NCI-H2081 (cell line): ENCODE data around the gene RGMB.

Experiments
- DNase-seq, 2 experiments: peaks; one replicate each; lab custom pipeline; 2025; lab: John Stamatoyannopoulos, UW

The RGMB gene

GRCh38 chr5:98785244-98785643 lies 11.8 kb downstream of the RGMB start:
- no peak for DNase-seq

DNA sequence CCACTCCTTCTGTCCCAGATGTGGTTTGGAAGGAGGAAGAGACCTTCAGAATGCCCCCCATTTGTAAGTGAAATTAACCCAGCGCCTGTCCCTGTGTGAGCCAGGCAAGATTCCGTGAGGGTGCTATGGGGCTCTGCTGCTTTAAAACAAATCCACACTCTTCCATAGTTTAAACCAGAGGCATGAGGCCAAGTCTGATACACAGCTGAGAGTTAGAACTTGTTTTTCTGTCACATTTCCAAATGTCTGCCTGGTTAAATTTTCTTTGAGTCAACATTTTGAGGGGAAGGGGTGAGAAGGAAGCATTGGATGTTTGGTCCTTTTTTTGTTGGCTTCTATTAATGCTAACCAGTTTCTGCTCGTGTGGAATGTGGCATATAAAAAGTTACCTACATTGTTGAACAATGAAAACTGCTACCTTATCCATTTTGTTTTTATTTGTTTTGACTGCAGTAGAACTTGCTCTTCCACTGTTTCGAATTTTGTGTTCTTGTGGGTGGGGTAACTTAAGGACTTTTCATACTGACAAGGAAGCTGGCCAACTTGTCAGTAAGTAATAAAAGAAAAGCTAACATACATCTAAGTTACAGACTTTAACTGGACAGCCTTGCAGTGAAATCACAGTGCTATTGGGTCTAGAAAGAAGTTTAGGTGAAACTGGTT lies 12.9 kb downstream of the RGMB start:
- DNase-seq = no peak

- DNase-seq = no peak
Measured at GRCh38 chr5:98787131-98787719, 13.8 kb downstream of the RGMB start.

DNA sequence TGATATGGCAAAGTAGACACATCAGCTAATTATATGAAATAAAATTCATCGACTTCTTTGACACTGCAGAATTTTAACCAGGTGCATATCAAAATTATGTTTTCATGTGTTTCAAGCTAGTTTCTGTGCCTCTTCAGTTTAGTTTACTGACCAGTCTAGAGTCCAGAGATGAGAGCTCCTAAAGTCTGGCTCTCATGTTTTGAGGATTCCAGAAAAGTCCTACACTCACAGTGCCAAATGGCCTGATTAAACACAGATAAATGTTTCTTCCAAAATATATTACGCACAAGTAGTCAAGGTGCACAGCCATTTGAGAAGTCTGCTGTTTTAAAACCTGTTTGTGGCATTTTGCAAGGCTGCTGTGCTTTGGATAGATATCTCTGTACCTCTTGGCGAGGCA lies 15.6 kb downstream of the RGMB start:
- DNase-seq = no peak

- no peak for DNase-seq
Measured at GRCh38 chr5:98791001-98791519, 17.6 kb downstream of the RGMB start.

DNA sequence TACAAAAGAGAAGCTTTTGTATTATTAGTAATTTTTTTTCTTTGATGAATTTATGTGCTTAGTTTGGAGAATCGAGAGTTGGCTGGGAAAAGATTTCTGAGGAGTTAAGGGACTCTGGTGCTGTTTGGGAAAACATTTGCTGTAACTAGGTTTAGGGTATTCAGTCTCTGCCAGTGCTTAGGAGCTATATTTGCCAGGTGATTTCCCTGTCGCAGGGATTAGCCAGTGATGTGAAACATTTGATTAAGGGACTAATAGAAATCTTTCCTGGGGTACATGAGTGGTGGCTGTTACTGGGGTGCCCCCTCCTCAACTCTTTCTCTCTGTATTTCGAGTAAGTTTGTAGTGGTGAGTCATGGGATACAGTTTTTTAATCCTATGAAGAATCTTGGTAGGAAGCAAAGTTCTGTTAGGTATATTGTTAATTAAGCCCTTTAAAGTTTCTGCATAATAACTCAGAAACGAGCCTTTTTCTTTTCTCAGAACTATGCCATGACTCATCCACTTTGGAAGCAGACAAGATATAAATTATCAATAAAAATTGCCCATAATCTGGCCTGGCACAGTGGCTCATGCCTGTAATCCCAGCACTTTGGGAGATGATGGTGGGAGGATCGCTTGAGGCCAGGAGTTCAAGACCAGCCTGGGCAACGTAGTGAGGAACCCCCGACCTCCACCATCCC lies 18.6 kb downstream of the RGMB start:
- DNase-seq = no peak

DNA sequence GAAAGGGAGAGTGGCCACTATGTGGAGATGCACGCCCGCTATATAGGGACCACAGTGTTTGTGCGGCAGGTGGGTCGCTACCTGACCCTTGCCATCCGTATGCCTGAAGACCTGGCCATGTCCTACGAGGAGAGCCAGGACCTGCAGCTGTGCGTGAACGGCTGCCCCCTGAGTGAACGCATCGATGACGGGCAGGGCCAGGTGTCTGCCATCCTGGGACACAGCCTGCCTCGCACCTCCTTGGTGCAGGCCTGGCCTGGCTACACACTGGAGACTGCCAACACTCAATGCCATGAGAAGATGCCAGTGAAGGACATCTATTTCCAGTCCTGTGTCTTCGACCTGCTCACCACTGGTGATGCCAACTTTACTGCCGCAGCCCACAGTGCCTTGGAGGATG lies 19.8 kb downstream of the RGMB start:
- DNase-seq = no peak

DNA sequence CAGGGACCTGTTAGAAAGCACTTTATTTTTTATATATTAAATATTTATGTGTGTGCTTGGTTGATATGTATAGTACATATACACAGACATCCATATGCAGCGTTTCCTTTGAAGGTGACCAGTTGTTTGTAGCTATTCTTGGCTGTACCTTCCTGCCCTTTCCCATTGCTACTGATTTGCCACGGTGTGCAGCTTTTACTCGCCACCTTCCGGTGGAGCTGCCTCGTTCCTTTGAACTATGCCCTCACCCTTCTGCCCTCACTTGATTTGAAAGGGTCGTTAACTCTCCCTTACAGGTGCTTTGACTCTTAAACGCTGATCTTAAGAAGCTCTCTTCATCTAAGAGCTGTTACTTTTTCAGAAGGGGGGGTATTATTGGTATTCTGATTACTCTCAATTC lies 20.5 kb downstream of the RGMB start:
- no peak for DNase-seq

DNA sequence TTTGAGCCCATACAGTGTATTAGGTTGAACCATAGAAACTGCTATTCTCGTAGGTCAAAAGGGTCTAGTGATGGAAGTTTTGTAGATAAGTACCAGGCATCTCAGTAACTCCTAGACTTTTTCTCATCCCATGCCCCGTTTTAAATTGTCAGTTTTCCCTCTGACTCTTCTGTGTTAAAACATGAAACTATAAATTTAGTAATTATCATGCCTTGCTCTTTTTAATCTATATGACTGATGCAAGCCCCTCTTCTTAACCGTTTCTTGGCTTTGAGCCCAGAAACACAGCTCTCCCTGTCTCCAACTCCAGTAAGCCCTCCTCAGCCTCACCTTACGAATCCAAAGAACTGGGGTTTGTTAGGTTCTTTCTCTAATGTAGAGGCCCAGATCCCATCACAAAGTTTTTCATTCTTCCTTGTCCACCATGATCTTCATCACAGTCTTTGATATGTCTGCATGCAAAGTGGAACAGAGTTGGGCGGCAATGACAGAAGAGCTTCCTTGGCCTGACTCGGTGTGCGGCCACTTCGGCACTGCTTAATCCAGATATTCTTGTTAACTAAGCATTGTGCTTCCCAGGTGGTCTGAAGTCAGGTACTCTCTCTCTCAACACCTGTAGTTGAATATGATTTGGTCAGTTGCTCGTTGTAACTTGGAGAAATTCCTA lies 21.1 kb downstream of the RGMB start:
- no peak for DNase-seq

DNA sequence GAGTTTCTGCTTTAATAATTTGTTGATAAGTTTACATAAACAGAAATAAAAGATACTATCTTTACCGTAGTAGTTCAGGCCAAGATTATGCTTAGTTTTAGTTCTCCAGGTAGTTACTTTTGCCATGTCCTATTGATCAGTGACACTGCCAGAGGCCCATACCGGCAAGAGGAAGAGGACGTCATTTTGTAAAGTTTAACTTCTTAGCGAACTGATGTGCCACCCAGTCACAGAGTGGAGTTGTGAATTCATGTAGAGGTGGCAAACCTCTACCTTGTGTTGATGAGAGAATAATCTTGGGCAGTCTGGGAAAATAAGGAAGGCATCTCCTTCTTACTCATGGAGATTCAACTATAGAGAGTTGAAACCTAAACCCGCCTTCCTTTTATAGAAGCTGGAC lies 21.8 kb downstream of the RGMB start:
- no peak for DNase-seq

DNA sequence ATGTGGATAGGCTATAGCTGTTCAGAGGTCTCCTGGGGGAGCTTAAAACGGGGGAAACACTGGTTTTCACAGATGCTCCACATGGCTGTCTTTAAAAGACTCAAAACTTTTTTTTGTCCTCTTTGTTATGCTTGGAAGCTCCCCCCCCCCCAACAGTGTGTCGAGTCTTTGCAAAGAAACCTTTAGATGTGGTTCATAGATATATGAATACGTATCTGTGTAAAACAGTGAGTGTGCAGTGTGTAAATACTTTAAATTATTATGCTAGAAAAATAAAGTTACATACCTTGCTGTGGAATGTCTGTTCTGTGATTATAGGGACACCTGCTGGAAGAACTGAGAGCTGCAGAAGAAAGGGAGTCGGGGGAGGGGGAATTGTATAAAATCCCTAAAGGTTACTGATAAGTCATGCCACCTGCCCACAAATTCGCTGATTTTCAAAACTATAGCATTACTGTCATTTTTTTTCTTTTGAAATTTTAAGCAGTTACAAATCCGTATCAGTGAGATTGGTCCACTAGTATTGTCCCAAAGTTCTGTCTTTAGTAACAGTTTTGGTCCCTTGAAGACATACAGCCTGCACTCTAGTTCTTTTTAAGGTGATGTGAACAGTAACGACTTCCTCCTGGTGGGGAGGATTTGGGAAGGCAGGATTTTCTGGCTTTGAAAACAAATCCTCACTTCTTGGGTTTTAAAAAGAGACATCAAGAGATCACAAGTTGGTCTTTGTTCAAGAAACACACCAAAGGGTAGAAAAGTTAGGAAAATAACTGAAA lies 22.9 kb downstream of the RGMB start:
- peak; percentile 7 to 31 for DNase-seq

GRCh38 chr5:98798371-98798770 lies 24.9 kb downstream of the RGMB start:
- no peak for DNase-seq

- no peak for DNase-seq
Measured at GRCh38 chr5:98798847-98799246, 25.4 kb downstream of the RGMB start.

- DNase-seq = no peak
Measured at GRCh38 chr5:98804066-98804465, 30.6 kb downstream of the RGMB start.

DNA sequence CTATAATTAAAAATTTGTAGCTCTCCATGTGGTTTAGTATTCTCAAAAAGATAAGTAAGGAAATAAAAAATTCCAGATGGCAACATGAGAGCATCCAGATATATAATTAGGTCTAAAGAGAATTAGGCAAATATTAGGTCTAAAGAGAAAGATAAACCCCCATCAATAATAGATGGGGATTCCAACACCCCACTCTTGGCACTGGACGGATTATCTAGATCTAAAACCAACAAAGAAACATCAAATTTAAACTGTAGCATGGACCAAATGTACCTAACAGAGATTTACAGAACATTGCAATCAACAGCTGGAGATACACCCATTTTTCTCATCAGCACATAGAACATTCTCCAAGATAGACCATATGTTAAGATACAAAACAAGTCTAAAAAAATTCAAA lies 31.6 kb downstream of the RGMB start:
- DNase-seq = no peak

GRCh38 chr5:98807806-98808205 lies 34.3 kb downstream of the RGMB start:
- DNase-seq = no peak

GRCh38 chr5:98810206-98810605 lies 36.7 kb downstream of the RGMB start:
- DNase-seq = no peak

GRCh38 chr5:98813755-98814154 lies 40.3 kb downstream of the RGMB start:
- no peak for DNase-seq

DNA sequence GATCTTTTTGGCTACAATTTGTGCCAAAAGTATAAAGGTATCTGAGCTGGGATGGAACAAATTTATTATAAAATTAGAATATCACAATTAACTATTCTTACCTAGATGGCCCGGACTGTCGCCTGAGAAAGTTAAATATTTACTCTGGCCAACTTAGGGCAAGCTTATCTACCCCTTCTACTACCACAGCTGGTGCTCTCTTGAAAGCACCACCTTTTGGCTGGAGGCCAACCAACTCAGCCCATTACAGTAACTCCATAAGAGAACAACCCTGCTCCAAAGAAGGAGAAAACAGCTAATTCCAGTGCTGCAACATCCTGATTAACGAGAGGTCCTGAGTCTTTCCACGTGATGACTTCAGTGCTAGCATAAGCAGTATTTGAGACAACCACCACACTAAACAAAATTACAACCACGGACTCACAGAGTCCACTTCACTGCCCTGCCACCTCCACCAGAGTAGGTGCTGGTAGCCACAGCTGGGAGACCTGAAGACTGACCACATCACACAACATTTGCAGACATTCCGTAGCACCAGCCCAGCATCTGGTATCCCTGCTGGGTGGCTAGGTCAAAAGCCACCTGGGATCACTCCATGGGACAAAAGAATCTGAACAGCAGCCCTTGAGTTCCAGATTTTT lies 43.2 kb downstream of the RGMB start:
- no peak for DNase-seq

DNA sequence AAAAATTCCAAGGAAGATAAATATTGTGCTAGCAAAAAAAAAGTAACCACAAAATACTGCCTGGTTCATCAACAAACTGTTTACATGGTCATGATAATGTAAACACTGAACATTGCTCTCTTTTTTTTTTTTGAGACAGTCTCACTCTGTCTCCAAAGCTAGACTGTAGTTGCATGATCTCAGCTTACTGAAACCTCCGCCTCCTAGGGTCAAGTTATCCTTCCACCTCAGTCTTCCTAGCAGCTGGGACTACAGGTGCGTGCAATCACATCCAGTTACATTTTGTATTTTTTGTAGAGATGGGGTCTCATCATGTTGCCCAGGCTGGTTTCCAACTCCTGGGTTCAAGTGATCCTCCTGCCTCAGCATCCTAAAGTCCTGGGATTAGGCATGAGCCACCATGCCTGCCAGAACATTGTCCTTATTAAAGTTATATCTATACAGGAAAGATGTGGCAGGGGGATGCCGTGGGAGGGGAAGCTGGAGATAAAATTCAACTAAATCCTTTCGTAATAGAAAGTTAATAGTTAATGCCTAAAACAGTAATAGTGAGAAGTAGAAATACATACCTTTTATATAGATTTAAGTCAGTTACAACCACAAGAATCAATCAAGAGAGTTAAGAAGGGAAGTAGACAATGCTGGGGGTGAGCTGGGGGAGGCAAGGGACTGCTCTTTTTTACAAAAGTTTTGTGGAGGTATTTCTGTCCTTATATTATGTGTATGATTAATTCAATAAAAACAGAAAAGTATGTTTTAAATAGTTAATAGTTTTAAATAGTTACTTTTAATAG lies 52.3 kb downstream of the RGMB start:
- DNase-seq = no peak

GRCh38 chr5:98827161-98827560 lies 53.7 kb downstream of the RGMB start:
- DNase-seq = peak; percentile 3 to 42
